Measurements from ENCODE around the gene AIDA.

- TF ChIP-seq EZH2 (IDR thresholded peaks at IDR 0.05): no peak
- TF ChIP-seq POLR2AphosphoS5 (IDR thresholded peaks at IDR 0.05; ENCODE audit: borderline replicate concordance, low read depth, low read length): no peak
Measured at GRCh38 chr1:222750651-222751050, 38.4 kb upstream of the AIDA start.
